22Rv1 (cell line): ENCODE data around the gene GALNS.

Experiments used
- H3K27ac ChIP-seq: fragments of 450-650 bp; 2 replicates; pipeline ENCODE4 v1.5.1; 2017
- ZFX ChIP-seq: fragments of 450-650 bp; IDR thresholded peaks from 2 replicates; pipeline ENCODE4 v1.6.1; 2017; ENCODE audit warnings: antibody characterized with exemption, borderline replicate concordance
- TF ChIP-seq, protein P1 (sequence below): fragments of 450-650 bp; IDR thresholded peaks from 2 replicates; pipeline ENCODE4 v1.5.1; 2017; ENCODE audit warnings: mild to moderate bottlenecking

GALNS gene

DNA sequence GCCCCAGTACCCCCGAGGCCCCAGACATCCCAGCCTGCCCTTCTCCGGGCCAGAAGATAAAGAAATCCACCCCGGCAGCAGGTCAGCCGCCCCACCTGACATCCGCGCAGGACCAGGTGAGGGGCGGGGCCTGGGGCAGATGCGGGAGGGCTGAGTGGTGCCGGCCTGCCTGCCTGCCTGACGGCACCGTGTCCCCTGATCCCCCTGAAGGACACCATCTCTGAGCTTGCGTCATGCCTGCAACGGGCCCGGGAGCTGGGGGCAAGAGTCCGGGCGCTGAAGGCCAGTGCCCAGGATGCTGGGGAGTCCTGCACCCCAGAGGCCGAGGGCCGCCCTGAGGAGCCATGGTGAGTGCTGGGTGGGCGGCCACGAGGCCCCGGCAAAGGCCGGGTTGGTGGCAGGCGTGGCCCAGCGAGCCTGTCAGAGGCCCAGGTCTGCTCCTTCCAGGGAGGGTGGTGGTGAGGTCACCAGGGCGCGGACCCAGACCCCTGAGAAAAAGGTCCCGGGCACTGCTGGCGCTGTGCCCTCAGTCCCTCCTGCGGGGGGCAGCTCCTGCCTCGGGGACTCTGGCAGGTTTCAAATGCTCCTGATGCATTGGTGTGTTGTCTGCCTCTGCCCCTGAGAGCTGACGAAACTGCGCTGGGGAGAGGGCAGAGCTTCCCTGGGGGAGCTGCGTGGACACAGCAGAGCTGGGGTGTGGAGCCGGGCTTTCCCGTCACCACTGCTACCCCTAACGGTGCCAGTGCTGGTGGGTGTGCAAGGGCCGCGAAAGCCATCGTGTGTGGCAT lies 52.0 kb downstream of the GALNS start:
- TF ChIP-seq, protein P1, sequence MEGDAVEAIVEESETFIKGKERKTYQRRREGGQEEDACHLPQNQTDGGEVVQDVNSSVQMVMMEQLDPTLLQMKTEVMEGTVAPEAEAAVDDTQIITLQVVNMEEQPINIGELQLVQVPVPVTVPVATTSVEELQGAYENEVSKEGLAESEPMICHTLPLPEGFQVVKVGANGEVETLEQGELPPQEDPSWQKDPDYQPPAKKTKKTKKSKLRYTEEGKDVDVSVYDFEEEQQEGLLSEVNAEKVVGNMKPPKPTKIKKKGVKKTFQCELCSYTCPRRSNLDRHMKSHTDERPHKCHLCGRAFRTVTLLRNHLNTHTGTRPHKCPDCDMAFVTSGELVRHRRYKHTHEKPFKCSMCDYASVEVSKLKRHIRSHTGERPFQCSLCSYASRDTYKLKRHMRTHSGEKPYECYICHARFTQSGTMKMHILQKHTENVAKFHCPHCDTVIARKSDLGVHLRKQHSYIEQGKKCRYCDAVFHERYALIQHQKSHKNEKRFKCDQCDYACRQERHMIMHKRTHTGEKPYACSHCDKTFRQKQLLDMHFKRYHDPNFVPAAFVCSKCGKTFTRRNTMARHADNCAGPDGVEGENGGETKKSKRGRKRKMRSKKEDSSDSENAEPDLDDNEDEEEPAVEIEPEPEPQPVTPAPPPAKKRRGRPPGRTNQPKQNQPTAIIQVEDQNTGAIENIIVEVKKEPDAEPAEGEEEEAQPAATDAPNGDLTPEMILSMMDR, result no peak
- H3K27ac ChIP-seq, result peak overlapping the region; percentile 97

DNA sequence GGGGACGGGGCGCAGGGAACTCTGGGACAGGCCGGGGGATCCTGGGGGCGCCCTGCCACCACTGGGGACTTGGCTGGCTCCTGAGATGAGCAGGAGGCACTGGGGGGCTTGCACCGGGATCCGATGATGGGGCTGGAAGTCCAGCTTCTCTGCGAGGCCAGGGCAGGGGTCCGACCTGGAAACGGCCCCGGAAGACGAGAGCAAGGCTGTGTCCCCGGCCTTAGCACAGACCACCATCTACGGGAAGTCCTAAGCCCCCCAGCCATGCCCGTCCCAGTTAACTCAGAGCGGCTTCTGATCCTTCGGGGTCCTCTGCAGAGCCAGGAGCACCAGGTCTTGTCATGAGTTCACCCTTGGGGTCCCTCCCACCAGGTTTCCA lies 52.6 kb downstream of the GALNS start:
- H3K27ac ChIP-seq, result peak overlapping the region; percentile 97
- TF ChIP-seq, protein P1, result no peak
- TF ChIP-seq ZFX, result no peak

DNA sequence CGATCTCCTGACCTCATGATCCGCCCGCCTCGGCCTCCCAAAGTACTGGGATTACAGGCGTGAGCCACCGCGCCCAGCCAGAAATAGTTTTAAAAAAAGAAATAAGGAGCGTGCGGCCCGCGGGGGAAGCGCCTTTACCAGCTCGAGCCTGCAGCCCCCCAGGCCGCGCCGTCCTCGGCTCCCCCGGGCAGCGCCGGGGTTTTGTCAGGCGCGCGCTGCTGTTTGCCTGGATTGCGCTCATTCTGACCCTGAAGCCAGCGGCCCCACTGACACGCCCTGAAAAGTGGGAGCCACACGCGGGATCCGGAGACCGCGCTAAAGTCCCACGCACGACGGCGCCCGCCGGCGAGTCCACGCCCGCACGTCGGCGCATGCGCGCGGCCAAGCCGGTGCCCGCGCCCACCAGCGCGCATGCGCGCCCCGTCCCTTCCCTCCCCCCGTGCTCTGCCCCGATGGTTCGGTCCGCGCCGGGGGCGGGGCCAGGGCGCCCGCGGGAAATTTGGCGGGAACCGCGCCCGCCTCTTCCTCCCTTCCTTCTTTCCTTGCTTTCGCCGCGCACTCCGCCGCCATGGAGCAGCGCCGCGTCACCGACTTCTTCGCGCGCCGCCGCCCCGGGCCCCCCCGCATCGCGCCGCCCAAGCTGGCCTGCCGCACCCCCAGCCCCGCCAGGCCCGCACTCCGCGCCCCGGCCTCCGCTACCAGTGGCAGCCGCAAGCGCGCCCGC lies 53.3 kb downstream of the GALNS start, which contains the start of gene CDT1:
Gene CDT1 (plus strand): TSS at position 526 of the 724 bp plus-strand sequence. CDS start 43 bp downstream, at position 569.
- H3K27ac ChIP-seq, result peak within 1 kb of the TSS; percentile 97
- no peak for TF ChIP-seq ZFX
- TF ChIP-seq, protein P1, result no peak

DNA sequence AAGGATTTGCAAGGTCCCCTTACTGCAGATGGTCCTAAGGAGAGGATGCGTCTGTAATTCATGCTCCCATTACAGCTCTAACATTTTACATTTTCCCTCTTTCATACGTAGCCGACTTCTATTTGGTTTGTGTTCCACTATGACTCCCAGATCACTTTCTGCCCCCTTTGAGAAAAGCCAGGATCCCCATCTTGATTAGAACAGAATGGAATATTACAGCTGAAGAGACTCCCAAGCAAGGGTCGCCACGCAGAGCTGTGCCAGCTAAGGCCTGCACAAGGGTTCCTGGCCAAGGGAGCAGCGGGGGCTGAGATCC lies 56.5 kb downstream of the GALNS start:
- no peak overlapping the region for H3K27ac ChIP-seq

DNA sequence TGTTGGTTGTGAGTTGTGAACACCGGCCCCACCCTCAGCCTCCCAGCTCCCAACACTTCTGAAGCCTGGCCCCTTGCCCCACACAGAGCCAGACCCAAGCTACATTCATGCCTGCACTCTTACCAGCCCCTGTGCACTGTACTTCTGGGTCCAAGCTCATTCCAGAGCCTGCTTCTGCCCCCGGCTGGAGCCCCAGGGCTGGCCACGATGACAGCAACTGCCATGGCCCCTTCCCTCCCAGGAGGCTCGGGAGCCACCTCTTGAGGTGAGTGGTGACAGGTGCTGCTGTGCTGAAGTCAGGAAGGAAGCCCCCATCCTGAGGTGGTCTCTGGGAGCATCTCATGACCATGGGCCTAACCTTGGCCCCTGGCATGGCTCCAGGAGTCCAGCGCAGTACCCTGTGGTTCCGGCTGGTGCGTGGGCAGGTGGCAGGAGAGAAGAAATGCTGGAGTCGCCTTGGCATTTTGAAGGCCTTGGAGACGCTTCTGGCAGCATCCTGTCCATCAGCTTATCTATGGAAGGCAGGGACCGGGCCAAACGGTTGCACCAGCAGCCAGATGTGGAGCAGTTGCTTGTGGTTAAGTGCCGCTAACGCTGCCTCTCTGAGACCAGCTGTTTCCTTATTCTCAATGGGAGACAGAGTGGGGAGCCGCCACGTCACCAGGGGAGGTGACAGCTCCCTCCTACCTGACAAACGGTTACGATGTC lies 57.0 kb downstream of the GALNS start:
- no peak overlapping the region for H3K27ac ChIP-seq
- TF ChIP-seq, protein P1, result no peak
- TF ChIP-seq ZFX, result no peak

More for the DNA sequence above, 56.5 kb downstream of the GALNS start:
- TF ChIP-seq, protein P1, result no peak
- TF ChIP-seq ZFX, result no peak

DNA sequence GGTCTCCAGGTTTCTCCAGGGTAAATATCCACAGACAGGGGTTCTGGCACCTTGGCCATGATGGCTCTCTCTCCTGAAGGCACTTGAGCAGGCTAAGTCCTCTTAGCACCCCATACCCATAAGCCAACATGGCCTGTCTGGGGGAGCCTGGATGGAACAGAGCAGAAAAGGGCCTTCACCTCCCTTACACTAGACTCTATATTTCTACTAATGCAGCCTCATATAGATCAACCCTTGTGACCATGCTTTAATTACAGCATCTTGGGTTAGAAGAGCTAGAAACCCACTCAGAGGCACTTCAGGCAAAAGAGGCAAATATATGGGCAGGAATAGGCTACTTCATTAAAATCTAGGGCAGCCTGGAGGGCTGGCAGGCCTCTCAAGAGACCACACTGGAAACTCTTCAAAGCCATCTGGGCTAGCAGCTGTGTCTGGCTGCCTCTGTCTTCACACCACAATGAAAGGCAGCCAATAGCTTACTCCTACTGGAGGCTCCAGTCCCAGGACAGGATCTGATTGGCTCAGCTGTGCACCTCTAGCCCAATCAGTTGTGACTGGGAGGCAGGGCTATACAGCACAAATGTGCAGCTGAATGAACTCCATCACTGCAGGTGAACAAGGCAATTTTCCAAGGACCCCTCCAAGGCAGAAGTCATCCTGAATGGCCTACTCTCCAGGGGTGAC lies 57.8 kb downstream of the GALNS start:
- no peak overlapping the region for H3K27ac ChIP-seq
- no peak for TF ChIP-seq ZFX
- TF ChIP-seq, protein P1, result no peak
